GM12801 (cell line): ENCODE data around the gene SYCE1L.

Experiments used
- TF ChIP-seq, protein P1 (sequence below): IDR thresholded peaks from one replicate; pipeline ENCODE4 v1.5.1; 2011; ENCODE audit warnings: control low read depth; ENCODE audit not compliant: insufficient read length; ENCODE audit errors: extremely low read depth

Gene SYCE1L

DNA sequence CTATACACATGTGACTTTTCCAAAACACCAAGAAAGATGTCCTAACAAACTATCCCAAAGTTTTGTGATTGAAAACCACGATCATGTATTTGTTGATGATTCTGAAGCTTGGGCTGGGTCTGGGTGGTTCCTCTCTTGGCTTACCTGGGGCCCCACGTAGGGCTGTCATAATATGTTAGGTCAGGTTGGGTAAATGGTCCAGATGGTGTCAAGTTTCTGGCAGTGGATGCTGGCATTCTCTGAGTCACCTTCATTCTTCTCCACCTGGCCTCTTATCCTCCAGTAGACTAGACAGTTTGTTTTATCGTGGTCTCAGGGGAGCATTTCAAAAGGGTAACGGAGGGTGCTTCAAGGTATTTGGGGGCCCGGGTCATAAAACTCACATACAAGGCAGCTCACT is 39.4 kb downstream of the SYCE1L start:
- TF ChIP-seq, protein P1, sequence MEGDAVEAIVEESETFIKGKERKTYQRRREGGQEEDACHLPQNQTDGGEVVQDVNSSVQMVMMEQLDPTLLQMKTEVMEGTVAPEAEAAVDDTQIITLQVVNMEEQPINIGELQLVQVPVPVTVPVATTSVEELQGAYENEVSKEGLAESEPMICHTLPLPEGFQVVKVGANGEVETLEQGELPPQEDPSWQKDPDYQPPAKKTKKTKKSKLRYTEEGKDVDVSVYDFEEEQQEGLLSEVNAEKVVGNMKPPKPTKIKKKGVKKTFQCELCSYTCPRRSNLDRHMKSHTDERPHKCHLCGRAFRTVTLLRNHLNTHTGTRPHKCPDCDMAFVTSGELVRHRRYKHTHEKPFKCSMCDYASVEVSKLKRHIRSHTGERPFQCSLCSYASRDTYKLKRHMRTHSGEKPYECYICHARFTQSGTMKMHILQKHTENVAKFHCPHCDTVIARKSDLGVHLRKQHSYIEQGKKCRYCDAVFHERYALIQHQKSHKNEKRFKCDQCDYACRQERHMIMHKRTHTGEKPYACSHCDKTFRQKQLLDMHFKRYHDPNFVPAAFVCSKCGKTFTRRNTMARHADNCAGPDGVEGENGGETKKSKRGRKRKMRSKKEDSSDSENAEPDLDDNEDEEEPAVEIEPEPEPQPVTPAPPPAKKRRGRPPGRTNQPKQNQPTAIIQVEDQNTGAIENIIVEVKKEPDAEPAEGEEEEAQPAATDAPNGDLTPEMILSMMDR, result no peak

DNA sequence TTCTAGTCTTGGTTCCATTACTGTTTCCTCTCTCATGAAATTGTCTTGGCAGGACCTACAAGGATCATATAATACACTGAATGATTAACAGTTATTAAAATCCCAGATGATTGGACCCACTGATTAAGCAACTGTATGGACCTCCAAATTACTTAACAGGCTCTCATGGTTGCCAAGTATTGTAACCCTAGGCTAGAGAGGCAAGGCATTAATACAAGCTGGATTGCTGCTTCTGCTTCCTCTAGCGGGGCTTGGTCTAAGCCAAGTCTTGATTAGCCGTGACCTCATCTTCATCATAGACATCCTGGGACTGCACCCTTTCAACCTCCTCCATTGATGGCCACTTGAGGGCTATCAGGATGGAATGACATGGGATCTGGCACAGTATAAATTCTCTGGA is 46.9 kb downstream of the SYCE1L start:
- TF ChIP-seq, protein P1, result no peak

DNA sequence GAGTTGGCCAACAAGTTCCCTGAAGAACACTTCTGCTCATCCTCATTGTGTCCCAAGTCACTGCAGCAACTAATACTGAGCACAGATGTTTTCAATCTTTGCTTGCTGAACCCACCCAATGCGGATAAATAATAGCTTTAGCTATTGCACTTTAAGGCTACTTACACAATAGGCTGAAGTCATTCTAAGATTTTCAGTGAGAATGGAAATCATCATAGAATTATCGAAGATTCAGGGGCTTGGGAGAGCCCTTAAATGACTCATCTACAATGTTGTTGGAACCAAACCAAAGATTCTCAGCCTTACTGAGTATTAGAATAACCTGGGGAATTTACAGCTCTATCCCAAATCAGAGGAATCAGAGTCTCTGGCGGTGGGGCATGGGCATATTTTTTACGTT is 51.2 kb downstream of the SYCE1L start:
- TF ChIP-seq, protein P1, result no peak
